Measurements from ENCODE around the gene ATAD2B. TPM values are rescaled to one million over a fixed set of nuclear protein-coding genes. Genes with fewer than 3 reads are reported as not detected.

The ATAD2B gene
- total RNA-seq, 1 donor from 2014 or later, result 24.3 TPM

DNA sequence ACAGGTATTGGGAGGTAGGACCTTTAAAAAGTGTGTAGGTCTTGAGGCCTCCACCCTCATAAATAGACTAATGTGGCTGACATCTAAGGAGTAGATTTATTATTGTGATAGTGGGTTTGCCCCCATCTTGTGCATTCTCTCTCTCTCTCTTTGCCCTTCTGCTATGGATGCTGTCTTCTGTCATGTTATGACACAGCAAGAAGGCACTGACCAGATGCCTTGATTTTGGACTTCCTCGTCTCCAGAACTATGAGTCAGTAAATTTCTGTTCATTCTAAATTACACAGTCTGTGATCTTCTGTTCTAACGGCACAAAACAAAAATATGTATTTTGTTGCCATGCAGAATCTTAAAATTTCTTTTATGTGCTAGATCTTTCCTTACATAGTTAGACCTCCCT lies 66.9 kb downstream of the ATAD2B start:
- Histone ChIP-seq H3K4me1 (no peaks in the 10 kb centered on the region), H3K27ac (no peak overlapping the region), H3K9me3 (no peaks in the 10 kb centered on the region), H3K36me3 (peaks cover 62% of the 10 kb centered on the region), H3K27me3 (ENCODE audit: low read depth) (no peaks in the 10 kb centered on the region), H3K4me3 (no peak overlapping the region)
- DNase-seq (no peak), ATAC-seq (no peak)
- intact Hi-C loops (cut with DNase I), result no loop called here
- TF ChIP-seq, protein P1, sequence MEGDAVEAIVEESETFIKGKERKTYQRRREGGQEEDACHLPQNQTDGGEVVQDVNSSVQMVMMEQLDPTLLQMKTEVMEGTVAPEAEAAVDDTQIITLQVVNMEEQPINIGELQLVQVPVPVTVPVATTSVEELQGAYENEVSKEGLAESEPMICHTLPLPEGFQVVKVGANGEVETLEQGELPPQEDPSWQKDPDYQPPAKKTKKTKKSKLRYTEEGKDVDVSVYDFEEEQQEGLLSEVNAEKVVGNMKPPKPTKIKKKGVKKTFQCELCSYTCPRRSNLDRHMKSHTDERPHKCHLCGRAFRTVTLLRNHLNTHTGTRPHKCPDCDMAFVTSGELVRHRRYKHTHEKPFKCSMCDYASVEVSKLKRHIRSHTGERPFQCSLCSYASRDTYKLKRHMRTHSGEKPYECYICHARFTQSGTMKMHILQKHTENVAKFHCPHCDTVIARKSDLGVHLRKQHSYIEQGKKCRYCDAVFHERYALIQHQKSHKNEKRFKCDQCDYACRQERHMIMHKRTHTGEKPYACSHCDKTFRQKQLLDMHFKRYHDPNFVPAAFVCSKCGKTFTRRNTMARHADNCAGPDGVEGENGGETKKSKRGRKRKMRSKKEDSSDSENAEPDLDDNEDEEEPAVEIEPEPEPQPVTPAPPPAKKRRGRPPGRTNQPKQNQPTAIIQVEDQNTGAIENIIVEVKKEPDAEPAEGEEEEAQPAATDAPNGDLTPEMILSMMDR (IDR thresholded peaks at IDR 0.05), result no peak

DNA sequence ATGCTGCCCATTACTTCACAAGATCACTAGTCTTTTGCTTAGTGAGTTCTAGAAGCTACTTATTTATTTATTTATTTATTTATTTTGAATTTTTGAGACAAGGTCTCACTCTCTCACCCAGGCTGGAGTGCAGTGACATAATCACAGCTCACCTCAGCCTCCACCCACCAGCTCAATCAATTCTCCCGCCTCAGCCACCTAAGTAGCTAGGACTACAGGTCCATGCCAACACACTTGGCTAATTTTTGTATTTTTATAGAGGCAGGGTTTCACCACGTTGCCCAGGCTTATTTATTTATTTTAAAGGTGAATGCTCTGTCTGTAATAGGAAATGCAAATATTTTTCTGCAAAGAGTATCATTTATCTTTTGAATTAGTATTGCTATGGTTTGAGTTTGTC lies 67.7 kb downstream of the ATAD2B start:
- Histone ChIP-seq H3K27me3 (ENCODE audit: low read depth) (no peaks in the 10 kb centered on the region), H3K4me3 (no peak overlapping the region), H3K4me1 (no peaks in the 10 kb centered on the region), H3K36me3 (peaks cover 55% of the 10 kb centered on the region), H3K27ac (no peak overlapping the region), H3K9me3 (no peaks in the 10 kb centered on the region)
- TF ChIP-seq, protein P1 (IDR thresholded peaks at IDR 0.05), result no peak
- ATAC-seq (no peak), DNase-seq (no peak)
- intact Hi-C loops (cut with DNase I), result no loop called here

DNA sequence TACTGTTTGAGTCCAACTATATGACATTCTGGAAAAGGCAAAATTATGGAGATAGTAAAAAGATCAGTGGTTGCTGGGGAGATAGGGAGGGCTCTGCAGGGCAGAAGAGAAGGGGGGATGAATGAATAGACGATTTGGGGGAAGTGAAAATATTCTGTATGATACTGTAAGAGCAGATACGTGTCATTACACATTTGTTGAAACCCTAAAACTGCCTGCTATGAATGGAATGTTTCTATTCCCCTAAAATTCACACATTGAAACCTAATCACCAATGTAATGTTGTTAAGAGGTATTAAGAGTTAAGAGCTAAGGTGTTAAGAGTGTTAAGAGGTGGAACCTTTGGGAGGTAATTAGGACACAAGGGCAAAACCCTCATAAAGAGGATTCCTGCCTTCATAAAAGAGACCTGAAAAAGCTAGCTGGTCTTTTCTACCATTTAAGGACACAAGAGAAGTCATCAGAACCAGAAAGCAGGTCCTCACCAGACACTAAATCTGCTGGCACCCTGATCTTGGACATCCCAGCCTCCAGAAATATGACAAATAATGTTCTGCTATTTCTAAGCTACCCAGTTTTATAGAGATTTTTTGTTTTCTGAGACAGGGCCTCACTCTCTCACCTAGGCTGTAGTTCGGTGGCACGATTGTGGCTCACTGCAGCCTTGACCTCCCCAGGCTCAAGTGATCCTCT lies 76.2 kb downstream of the ATAD2B start:
- peaks cover 22% of the 10 kb centered on the region for H3K36me3 ChIP-seq
- intact Hi-C loops (cut with DNase I), result no loop called here
- no peak for DNase-seq
- H3K27ac ChIP-seq, result no peak overlapping the region
- no peaks in the 10 kb centered on the region for H3K27me3 ChIP-seq (ENCODE audit: low read depth)
- H3K4me3 ChIP-seq, result no peak overlapping the region
- TF ChIP-seq, protein P1 (IDR thresholded peaks at IDR 0.05), result no peak
- ATAC-seq, result no peak
- no peaks in the 10 kb centered on the region for H3K9me3 ChIP-seq
- H3K4me1 ChIP-seq, result no peaks in the 10 kb centered on the region

- Histone ChIP-seq H3K9me3 (peaks cover 3% of the 10 kb centered on the region), H3K36me3 (no peaks in the 10 kb centered on the region), H3K4me3 (no peak overlapping the region), H3K4me1 (no peaks in the 10 kb centered on the region), H3K27ac (no peak overlapping the region), H3K27me3 (ENCODE audit: low read depth) (no peaks in the 10 kb centered on the region)
- intact Hi-C loops (cut with DNase I), result no loop called here
- DNase-seq (no peak), ATAC-seq (no peak)
- TF ChIP-seq, protein P1 (IDR thresholded peaks at IDR 0.05), result no peak
Measured at GRCh38 chr2:23844905-23845304, 82.0 kb downstream of the ATAD2B start.

GRCh38 chr2:23843051-23843976 lies 83.6 kb downstream of the ATAD2B start:
- H3K4me1 ChIP-seq, result no peaks in the 10 kb centered on the region
- no peaks in the 10 kb centered on the region for H3K36me3 ChIP-seq
- DNase-seq (no peak), ATAC-seq (peak in 1 of 2 donors; percentile 18)
- no peak overlapping the region for H3K27ac ChIP-seq
- H3K27me3 ChIP-seq (ENCODE audit: low read depth), result no peaks in the 10 kb centered on the region
- TF ChIP-seq, protein P1 (IDR thresholded peaks at IDR 0.05), result no peak
- H3K4me3 ChIP-seq, result no peak overlapping the region
- intact Hi-C loops (cut with DNase I), result no loop called here
- H3K9me3 ChIP-seq, result peaks cover 3% of the 10 kb centered on the region
